Pancreas (tissue), 10 donors: ENCODE results near the gene HID1. TPM values are rescaled to one million over a fixed set of nuclear protein-coding genes. Genes with fewer than 3 reads are reported as not detected.

Source experiments
- ATAC-seq, 4 donors: fragments of 200-7000 bp; cut with Tn5 transposase; one replicate each; pipeline versions ENCODE4 v1.8.0 to v1.9.1; 2020; ENCODE audit warnings: mild to moderate bottlenecking in 4 of 4, moderate library complexity in 4 of 4
- DNase-seq, 6 donors: peaks; one replicate each; pipeline ENCODE4 v3.0.0-alpha.2; 2020
- FAIRE-seq: peaks from 2 replicates; lab custom pipeline; 2012; peaks lifted over from hg19 to GRCh38; lab: Jason Lieb, UNC
- H3K27ac ChIP-seq, 4 donors: fragments of 200-600 bp; sonication (generic); 1 replicate in 3 of 4; 2 replicates in 1 of 4; pipeline versions ENCODE4 v1.5.0 to v1.8.0; 2020
- H3K27me3 ChIP-seq, 4 donors: fragments of 200-600 bp; one replicate each; pipeline ENCODE4 v1.8.0; 2021
- H3K36me3 ChIP-seq, 3 donors: fragments of 200-600 bp; sonication (generic) in 1 of 3; one replicate each; pipeline versions ENCODE4 v1.5.0 to v1.8.0; 2020 to 2021
- H3K4me1 ChIP-seq, 3 donors: fragments of 200-600 bp; one replicate each; pipeline ENCODE4 v1.8.0; 2021
- H3K4me3 ChIP-seq, 4 donors: fragments of 200-600 bp; sonication (generic) in 2 of 4; one replicate each; pipeline versions ENCODE4 v1.5.0 to v1.8.0; 2020 to 2021
- H3K9me3 ChIP-seq, 4 donors: fragments of 200-600 bp; one replicate each; pipeline ENCODE4 v1.8.0; 2021
- CTCF ChIP-seq, 4 donors: fragments of 200-600 bp; sonication (generic) in 3 of 4; IDR thresholded peaks; one replicate each; pipeline versions ENCODE4 v1.5.0 to v1.8.0; 2021; ENCODE audit warnings: antibody characterized with exemption in 4 of 4
- WGBS, 2 donors: extraction: QIAGEN DNeasy Blood & Tissue Kit; methylation state at CpG; one replicate each; pipeline ENCODE4 v1.1.7; 2013; 5-methylcytosine and 5-hydroxymethylcytosine counted together
- intact Hi-C, 3 donors: fragments of 100-400 bp; cut with DNase I; formaldehyde crosslinking; loops; one replicate each; pipeline versions ENCODE4 v1.11.1 to v1.14.2; 2022
- polyA plus RNA-seq, 2 donors: library from polyadenylated mRNA; stranded (reverse); fragments of 200-250 nt; gene quantifications; one replicate each; pipeline ENCODE4 v1.2.3, GENCODE V29; 2013
- total RNA-seq, 6 donors: library from RNA; stranded (reverse); fragmentation: NEBNext Ultra II Directional in 4 of 6; extraction: Animal tissue kit (Norgen Biotek cat#: 25700) in 4 of 6; gene quantifications; one replicate each; pipeline versions ENCODE4 v1.2.1 to v1.2.4, GENCODE V29; 2021 to 2023
- donor health status: healthy with polysubstance abuse.
- donor health status: DM: no; HTN: no; CAD: no; lungs with moderate emphysema.
- donor health status: DM: no; HTN: no; CAD: no.
- donor health status: control.
- donor health status: control.
- donor health status: Bipolar disorder and iron deficiency.
- donor health status: DM: yes; HTN: yes; CAD: no.
- donor health status: DM: no; HTN: no; CAD: no.
- donor health status: DM: no; HTN: no; CAD: no.
- donor health status: DM: yes; HTN: yes; CAD: no.

HID1 gene
- total and polyA plus RNA-seq, 8 donors: 76.7 to 262 (median 126) TPM

DNA sequence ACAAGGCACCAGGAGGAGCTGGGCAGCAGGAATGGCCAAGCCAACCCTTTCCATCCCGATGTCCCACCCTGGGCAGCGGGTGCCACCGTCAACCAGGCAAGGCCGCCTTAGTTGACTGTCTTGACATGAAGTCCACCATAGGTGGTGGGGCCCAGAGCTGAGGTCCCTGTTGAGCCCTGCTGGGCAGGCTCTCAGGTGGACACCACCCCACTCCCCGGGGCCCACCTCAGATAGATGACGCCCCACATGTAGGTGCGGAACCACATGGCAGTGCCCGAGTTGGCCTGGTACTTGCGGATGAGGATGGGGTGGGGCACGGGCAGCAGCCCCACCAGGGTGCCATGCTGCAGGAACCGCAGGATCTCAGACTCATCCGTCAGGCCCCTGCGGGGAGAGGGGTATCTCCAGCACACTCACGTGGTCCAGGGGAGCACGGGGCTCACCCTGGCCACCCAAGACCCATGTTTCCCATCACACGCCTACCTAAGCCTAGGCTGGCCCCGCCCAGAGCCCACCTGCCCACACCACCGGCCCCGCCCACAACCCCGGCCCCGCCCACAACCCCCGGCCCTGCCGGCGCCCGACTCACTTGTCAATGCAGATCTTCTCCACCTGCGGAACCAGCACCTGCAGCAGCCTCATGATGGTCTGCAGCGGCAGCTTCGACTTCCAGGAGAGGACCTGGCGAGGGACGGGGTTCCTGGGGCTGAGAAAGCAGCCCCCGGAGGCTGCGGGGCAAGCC lies 20.7 kb downstream of the HID1 start:
- H3K4me3 ChIP-seq: no peak overlapping the region
- intact Hi-C loops: no loop called here
- H3K4me1 ChIP-seq: no peaks in the 10 kb centered on the region
- no peak for TF ChIP-seq CTCF (IDR thresholded peaks at IDR 0.05)
- H3K36me3 ChIP-seq: peaks cover 5 to 43% (median 16%) of the 10 kb centered on the region in 3 donors
- no peak for ATAC-seq
- WGBS, 2 donors: 84 to 91% methylated on average over 31 to 32 of the region's 32 CpGs
- H3K9me3 ChIP-seq: no peaks in the 10 kb centered on the region
- H3K27ac ChIP-seq: no peak overlapping the region
- no peaks in the 10 kb centered on the region for H3K27me3 ChIP-seq
- DNase-seq: peak in 3 of 6 donors; percentile 15 to 78 (median 46)
- FAIRE-seq: no peak

DNA sequence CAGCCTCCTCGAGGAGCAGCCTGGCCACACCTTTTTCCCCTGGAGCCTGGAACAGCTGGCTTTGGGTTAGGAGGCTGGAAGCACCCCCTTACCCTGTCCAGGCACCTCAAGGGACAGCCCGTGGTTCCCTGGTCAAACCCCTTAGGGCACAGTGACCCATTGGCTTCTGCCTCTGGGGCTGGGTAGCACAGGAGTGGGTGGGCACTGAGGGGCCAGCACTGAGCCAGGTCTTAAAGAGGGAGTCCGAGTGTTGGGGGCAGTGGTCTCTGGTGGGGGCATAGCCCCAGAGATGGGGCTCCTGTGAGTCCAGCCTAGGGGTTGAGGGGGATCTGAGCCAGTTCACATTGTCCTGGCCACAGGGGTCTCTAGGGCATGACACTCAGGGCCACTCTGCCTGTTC lies 21.5 kb downstream of the HID1 start:
- no peaks in the 10 kb centered on the region for H3K27me3 ChIP-seq
- no peak overlapping the region for H3K27ac ChIP-seq
- H3K9me3 ChIP-seq: no peaks in the 10 kb centered on the region
- H3K4me3 ChIP-seq: no peak overlapping the region
- no peak for FAIRE-seq
- ATAC-seq: no peak
- no peaks in the 10 kb centered on the region for H3K4me1 ChIP-seq
- TF ChIP-seq CTCF (IDR thresholded peaks at IDR 0.05): no peak
- peak in 1 of 6 donors; percentile 62 for DNase-seq
- 69 to 74% methylated on average over 3 of the region's 3 CpGs for WGBS, 2 donors
- intact Hi-C loops: no loop called here
- H3K36me3 ChIP-seq: peaks cover 5 to 43% (median 13%) of the 10 kb centered on the region in 3 donors

DNA sequence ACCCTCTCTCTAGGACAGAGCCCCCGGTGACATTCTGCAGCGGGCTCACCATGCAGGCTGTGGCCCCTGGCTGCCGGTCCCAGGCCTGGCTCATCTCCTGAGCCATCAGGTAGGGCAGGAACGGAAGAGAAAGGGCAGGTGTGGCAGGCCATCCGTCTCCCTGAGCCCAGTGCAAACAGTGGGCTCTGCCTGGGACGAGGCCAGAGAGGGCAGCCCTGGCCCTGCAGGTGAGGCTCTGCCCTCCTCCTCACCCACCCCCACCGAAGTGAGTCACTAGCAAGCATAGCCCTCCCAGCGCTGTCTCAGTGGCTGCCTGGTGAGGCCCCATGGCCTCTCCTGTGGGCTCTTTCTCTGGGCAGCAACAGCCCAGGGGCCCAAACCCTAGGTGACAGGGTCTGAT lies 22.4 kb downstream of the HID1 start:
- 32 to 40% methylated on average over 7 to 8 of the region's 8 CpGs for WGBS, 2 donors
- no peaks in the 10 kb centered on the region for H3K27me3 ChIP-seq
- no peak for TF ChIP-seq CTCF (IDR thresholded peaks at IDR 0.05)
- H3K9me3 ChIP-seq: no peaks in the 10 kb centered on the region
- peaks cover 1 to 35% (median 13%) of the 10 kb centered on the region in 3 donors for H3K36me3 ChIP-seq
- H3K27ac ChIP-seq: no peak overlapping the region
- DNase-seq: peak in 3 of 6 donors; percentile 34 to 69 (median 54)
- no peak for FAIRE-seq
- H3K4me3 ChIP-seq: no peak overlapping the region
- peak; percentile 32 to 65 (median 58) for ATAC-seq
- no peaks in the 10 kb centered on the region for H3K4me1 ChIP-seq
- intact Hi-C loops: no loop called here

GRCh38 chr17:74949455-74950115 lies 23.0 kb downstream of the HID1 start:
- Histone ChIP-seq H3K9me3 (no peaks in the 10 kb centered on the region), H3K27ac (no peak overlapping the region), H3K27me3 (no peaks in the 10 kb centered on the region), H3K4me3 (no peak overlapping the region), H3K36me3 (peaks cover 0 to 28% (median 7%) of the 10 kb centered on the region in 3 donors), H3K4me1 (no peaks in the 10 kb centered on the region)
- intact Hi-C loops: no loop called here
- ATAC-seq (peak; percentile 20 to 47 (median 42)), DNase-seq (peak in 3 of 6 donors; percentile 20 to 83 (median 38)), FAIRE-seq (no peak)
- WGBS, 2 donors: 34 to 35% methylated on average over 12 of the region's 12 CpGs
- no peak for TF ChIP-seq CTCF (IDR thresholded peaks at IDR 0.05)
